NOMO-1 (cell line): Measurements from ENCODE around the gene TSPAN9.

Source experiments
- DNase-seq, 2 experiments: peaks; one replicate each; lab custom pipeline; 2025; ENCODE audit not compliant: unreplicated experiment in 2 of 2; lab: John Stamatoyannopoulos, UW

TSPAN9 gene

GRCh38 chr12:3305464-3305863 is 228.3 kb downstream of the TSPAN9 start:
- DNase-seq: no peak

- no peak for DNase-seq
Observed at GRCh38 chr12:3305904-3306619, 228.9 kb downstream of the TSPAN9 start.

- no peak for DNase-seq
Observed at GRCh38 chr12:3307389-3307788, 230.2 kb downstream of the TSPAN9 start.

GRCh38 chr12:3308063-3308462 is 230.9 kb downstream of the TSPAN9 start:
- no peak for DNase-seq

GRCh38 chr12:3308609-3309008 is 231.4 kb downstream of the TSPAN9 start:
- DNase-seq: no peak

- DNase-seq: no peak
Observed at GRCh38 chr12:3309805-3310204, 232.6 kb downstream of the TSPAN9 start.

GRCh38 chr12:3310271-3311026 is 233.3 kb downstream of the TSPAN9 start:
- DNase-seq: no peak

GRCh38 chr12:3311027-3311402 is 233.8 kb downstream of the TSPAN9 start:
- no peak for DNase-seq

- no peak for DNase-seq
Observed at GRCh38 chr12:3311491-3312103, 234.4 kb downstream of the TSPAN9 start.

- no peak for DNase-seq
Observed at GRCh38 chr12:3313066-3313465, 235.9 kb downstream of the TSPAN9 start.

- DNase-seq: peak; percentile 3 to 8
Observed at GRCh38 chr12:3313675-3314663, 236.8 kb downstream of the TSPAN9 start.

GRCh38 chr12:3315201-3315661 is 238.1 kb downstream of the TSPAN9 start:
- no peak for DNase-seq

- no peak for DNase-seq
Observed at GRCh38 chr12:3316776-3317480, 239.7 kb downstream of the TSPAN9 start.

GRCh38 chr12:3317481-3317815 is 240.3 kb downstream of the TSPAN9 start:
- DNase-seq: no peak

- no peak for DNase-seq
Observed at GRCh38 chr12:3317841-3318501, 240.8 kb downstream of the TSPAN9 start.

GRCh38 chr12:3319723-3320492 is 242.7 kb downstream of the TSPAN9 start:
- no peak for DNase-seq

- DNase-seq: no peak
Observed at GRCh38 chr12:3320881-3321509, 243.8 kb downstream of the TSPAN9 start.

GRCh38 chr12:3321881-3322280 is 244.7 kb downstream of the TSPAN9 start:
- no peak for DNase-seq
